DMS79 treated with DMSO at 0.1 percent for 48 hours (cell line): ENCODE measurements around the gene TNFRSF1A.

Experiments used
- DNase-seq: peaks from one replicate; lab custom pipeline; 2025; lab: John Stamatoyannopoulos, UW

Gene TNFRSF1A

GRCh38 chr12:6341417-6342139, at the start of gene TNFRSF1A:
TNFRSF1A (minus strand) TSS chr12:6342076; CDS start chr12:6341814, 262 bp downstream.
- no peak for DNase-seq

GRCh38 chr12:6391013-6391412, 49.1 kb upstream of the TNFRSF1A start:
- DNase-seq: no peak

GRCh38 chr12:6390084-6390799, 48.4 kb upstream of the TNFRSF1A start:
- no peak for DNase-seq

GRCh38 chr12:6387541-6387940, 45.7 kb upstream of the TNFRSF1A start:
- no peak for DNase-seq

- DNase-seq: no peak
Measured at GRCh38 chr12:6386491-6386890, 44.6 kb upstream of the TNFRSF1A start.

- DNase-seq: no peak
Measured at GRCh38 chr12:6386038-6386437, 44.2 kb upstream of the TNFRSF1A start.

- no peak for DNase-seq
Measured at GRCh38 chr12:6384499-6385436, 42.9 kb upstream of the TNFRSF1A start.

- no peak for DNase-seq
Measured at GRCh38 chr12:6383572-6384498, 42.0 kb upstream of the TNFRSF1A start, which contains the start of gene LTBR. LTBR (plus strand) TSS chr12:6384162; CDS start chr12:6384359, 197 bp downstream.

GRCh38 chr12:6382982-6383381, 41.1 kb upstream of the TNFRSF1A start:
- no peak for DNase-seq

- DNase-seq: no peak
Measured at GRCh38 chr12:6382371-6382770, 40.5 kb upstream of the TNFRSF1A start.

- peak; percentile 46 for DNase-seq
Measured at GRCh38 chr12:6380141-6381121, 38.6 kb upstream of the TNFRSF1A start.

GRCh38 chr12:6378709-6379472, 37.0 kb upstream of the TNFRSF1A start:
- DNase-seq: no peak

- DNase-seq: no peak
Measured at GRCh38 chr12:6377667-6377994, 35.8 kb upstream of the TNFRSF1A start.

GRCh38 chr12:6376870-6377666, 35.2 kb upstream of the TNFRSF1A start:
- DNase-seq: peak; percentile 19

GRCh38 chr12:6376079-6376869, 34.4 kb upstream of the TNFRSF1A start:
- DNase-seq: peak; percentile 30

- DNase-seq: peak; percentile 71
Measured at GRCh38 chr12:6375269-6376078, 33.6 kb upstream of the TNFRSF1A start, which contains the start of gene SCNN1A. SCNN1A (minus strand) TSS chr12:6375563; CDS start chr12:6374783, 780 bp downstream.

GRCh38 chr12:6374786-6375160, 32.9 kb upstream of the TNFRSF1A start:
- no peak for DNase-seq
